Kidney epithelial cell (primary cell): ENCODE measurements around the gene NACC2. TPM values are rescaled to one million over a fixed set of nuclear protein-coding genes. Genes with fewer than 3 reads are reported as not detected.

Experiments
- DNase-seq: peaks from one replicate; pipeline ENCODE4 v3.0.0-alpha.2; 2010; ENCODE audit warnings: low read depth
- H3K27me3 ChIP-seq: 2 replicates; pipeline ENCODE4 v1.6.0; 2011; ENCODE audit warnings: low read length; ENCODE audit not compliant: control insufficient read depth, insufficient read depth
- H3K36me3 ChIP-seq: 2 replicates; pipeline ENCODE4 v1.5.1; 2011; ENCODE audit warnings: low read length; ENCODE audit not compliant: control insufficient read depth, insufficient read depth
- H3K4me3 ChIP-seq: 2 replicates; pipeline ENCODE4 v1.5.1; 2011; ENCODE audit warnings: low read depth, mild to moderate bottlenecking, control low read depth, low read length
- CTCF ChIP-seq: IDR thresholded peaks from 2 replicates; pipeline ENCODE4 v1.5.1; 2011; ENCODE audit warnings: mild to moderate bottlenecking, moderate library complexity, low read length, control low read depth, inconsistent platforms; ENCODE audit not compliant: insufficient read depth, poor library complexity, severe bottlenecking
- total RNA-seq: library from RNA; depleted of rRNA; stranded (reverse); fragments of >200 nt; gene quantifications from 2 replicates; pipeline ENCODE4 v1.2.3, GENCODE V29; 2015

NACC2 gene
- total RNA-seq, 1 donor from 2014 or later, result 26.0 TPM

GRCh38 chr9:135962696-135963307, 132.3 kb downstream of the NACC2 start:
- Histone ChIP-seq H3K4me3 (no peak overlapping the region), H3K27me3 (peaks cover 2% of the 10 kb centered on the region), H3K36me3 (no peaks in the 10 kb centered on the region)
- TF ChIP-seq CTCF, result no peak
- DNase-seq, result no peak

- H3K4me3 ChIP-seq, result no peak overlapping the region
- TF ChIP-seq CTCF, result no peak
Observed at GRCh38 chr9:135961811-135962695, 133.0 kb downstream of the NACC2 start.

GRCh38 chr9:135961277-135961715, 133.8 kb downstream of the NACC2 start, which contains the start of gene UBAC1:
Gene UBAC1 (minus strand): TSS chr9:135961373. CDS start chr9:135961162, 211 bp downstream.
- Histone ChIP-seq H3K36me3 (no peaks in the 10 kb centered on the region), H3K4me3 (peak within 1 kb of the TSS; percentile 75), H3K27me3 (peaks cover 2% of the 10 kb centered on the region)
- peak; percentile 78 for DNase-seq
- no peak for TF ChIP-seq CTCF

More at GRCh38 chr9:135961811-135962695, 133.0 kb downstream of the NACC2 start:
- DNase-seq, result no peak
- peaks cover 2% of the 10 kb centered on the region for H3K27me3 ChIP-seq
- no peaks in the 10 kb centered on the region for H3K36me3 ChIP-seq

GRCh38 chr9:135960411-135961276, 134.4 kb downstream of the NACC2 start:
- Histone ChIP-seq H3K36me3 (no peaks in the 10 kb centered on the region), H3K4me3 (peak overlapping the region; percentile 75), H3K27me3 (peaks cover 2% of the 10 kb centered on the region)
- TF ChIP-seq CTCF, result no peak
- no peak for DNase-seq

GRCh38 chr9:135959814-135960213, 135.3 kb downstream of the NACC2 start:
- TF ChIP-seq CTCF, result no peak
- Histone ChIP-seq H3K36me3 (no peaks in the 10 kb centered on the region), H3K27me3 (peaks cover 2% of the 10 kb centered on the region), H3K4me3 (peak overlapping the region; percentile 75)
- DNase-seq, result no peak
